K562 (cell line): ENCODE results near the gene LRIT3. TPM values are rescaled to one million over a fixed set of nuclear protein-coding genes. Genes with fewer than 3 reads are reported as not detected.

Experiments used
- ATAC-seq: fragments of 200-7000 bp; cut with Tn5 transposase; 3 replicates; pipeline ENCODE4 v1.9.1; 2020; ENCODE audit warnings: moderate library complexity
- BruUV-seq: library from RNA; stranded (reverse); fragments of 400-500 nt; replicated peaks from 2 replicates; lab custom pipeline; 2021; lab: Mats Ljungman, UMichigan
- CTCF ChIA-PET: fragments of 300-600 bp; formaldehyde crosslinking; extraction: SDS; loops from one replicate; lab custom pipeline; 2021; ENCODE audit warnings: low intra/inter-chr PET ratio; lab: Yijun Ruan, JAX
- POLR2A ChIA-PET: fragments of 300-600, 350-650 bp; sonication (Branson Sonifier 250); formaldehyde crosslinking; extraction: SDS; loops from one replicate; lab custom pipeline; 2021; ENCODE audit warnings: antibody characterized with exemption, inconsistent platforms; lab: Yijun Ruan, JAX
- DNase-seq, 4 experiments: peaks; one replicate each; pipeline versions ENCODE4 v3.0.0 to v3.0.0-alpha.2; 2011 to 2018; ENCODE audit warnings: low spot score in 3 of 4, mixed read lengths in 3 of 4; ENCODE audit errors: extremely low read depth in 1 of 4
- FAIRE-seq: peaks from 2 replicates; lab custom pipeline; 2011; peaks lifted over from hg19 to GRCh38; lab: Jason Lieb, UNC
- H2AFZ ChIP-seq: 2 replicates; pipeline ENCODE4 v1.6.0; 2011; ENCODE audit warnings: low read depth, low read length, control low read depth, inconsistent platforms
- H3K27ac ChIP-seq: fragments of 200-600 bp; 3 replicates; pipeline ENCODE4 v1.8.0; 2011; ENCODE audit warnings: low read depth, mild to moderate bottlenecking, control low read depth, inconsistent platforms, low read length, moderate library complexity, mixed read lengths; ENCODE audit errors: extremely low read depth
- H3K27me3 ChIP-seq, 2 experiments: fragments of 300-600 bp in 1 of 2; 2 replicates in 1 of 2; 3 replicates in 1 of 2; pipeline versions ENCODE4 v1.6.0 to v1.8.0; 2011; ENCODE audit warnings: inconsistent platforms in 2 of 2, low read length in 2 of 2, mild to moderate bottlenecking in 1 of 2, mixed read lengths in 1 of 2, moderate library complexity in 1 of 2; ENCODE audit not compliant: control insufficient read depth in 2 of 2, insufficient read depth in 2 of 2
- H3K36me3 ChIP-seq: fragments of 300-600 bp; 3 replicates; pipeline ENCODE4 v1.8.0; 2011; ENCODE audit warnings: mild to moderate bottlenecking, low read length, inconsistent platforms; ENCODE audit not compliant: control insufficient read depth, insufficient read depth
- H3K4me1 ChIP-seq, 2 experiments: fragments of 200-600 bp in 1 of 2; replicated peaks in 1 of 2; 2 replicates in 1 of 2; 3 replicates in 1 of 2; pipeline versions ENCODE4 v1.5.1 to v1.8.0; 2011; ENCODE audit warnings: inconsistent platforms in 2 of 2, low read length in 2 of 2, mild to moderate bottlenecking in 1 of 2, mixed read lengths in 1 of 2, moderate library complexity in 1 of 2; ENCODE audit not compliant: control insufficient read depth in 2 of 2, insufficient read depth in 2 of 2
- H3K4me2 ChIP-seq: 2 replicates; pipeline ENCODE4 v1.6.1; 2011; ENCODE audit warnings: low read length, control low read depth, inconsistent platforms, mixed read lengths; ENCODE audit not compliant: insufficient read depth
- H3K4me3 ChIP-seq: fragments of 200-600 bp; sonication (generic), shearing (Covaris generic); 2 replicates; pipeline ENCODE4 v1.5.1; 2016; ENCODE audit warnings: control low read depth, inconsistent platforms
- H3K79me2 ChIP-seq: fragments of 200-600 bp; 3 replicates; pipeline ENCODE4 v1.8.0; 2011; ENCODE audit warnings: low read length, inconsistent platforms; ENCODE audit not compliant: control insufficient read depth, insufficient read depth
- H3K9ac ChIP-seq, 2 experiments: 2 replicates each; pipeline versions ENCODE4 v1.6.0 to v1.6.1; 2011; ENCODE audit warnings: low read depth in 2 of 2, low read length in 2 of 2, control low read depth in 1 of 2, inconsistent platforms in 1 of 2, mild to moderate bottlenecking in 1 of 2, mixed read lengths in 1 of 2; ENCODE audit not compliant: insufficient read depth in 1 of 2
- H3K9me1 ChIP-seq: one replicate; pipeline ENCODE4 v1.6.0; 2011; ENCODE audit warnings: inconsistent platforms, mild to moderate bottlenecking, low read length, moderate library complexity; ENCODE audit not compliant: control insufficient read depth, insufficient read depth
- H3K9me3 ChIP-seq: replicated peaks from 2 replicates; pipeline ENCODE4 v1.5.1; 2011; ENCODE audit warnings: low read depth, low read length, inconsistent platforms; ENCODE audit not compliant: control insufficient read depth, insufficient read depth
- H4K20me1 ChIP-seq: replicated peaks from 2 replicates; pipeline ENCODE4 v1.6.1; 2011; ENCODE audit warnings: low read length, inconsistent platforms, mixed read lengths; ENCODE audit not compliant: control insufficient read depth, insufficient read depth
- CTCFL ChIP-seq: IDR thresholded peaks from 2 replicates; pipeline ENCODE4 v1.6.1; 2011; ENCODE audit warnings: borderline replicate concordance, low read depth, mild to moderate bottlenecking, moderate library complexity, low read length; ENCODE audit not compliant: insufficient read depth, poor library complexity, severe bottlenecking
- E2F4 ChIP-seq: sonication (generic); formaldehyde crosslinking; IDR thresholded peaks from 2 replicates; pipeline ENCODE4 v1.8.0; 2022; ENCODE audit warnings: mild to moderate bottlenecking, low read depth, missing genetic modification reagents
- FOXJ2 ChIP-seq: fragments of 200-800 bp; sonication (Bioruptor generic); IDR thresholded peaks from 2 replicates; pipeline ENCODE4 v1.6.1; 2016; ENCODE audit warnings: missing genetic modification characterization, missing compliant biosample characterization
- IFI16 ChIP-seq: fragments of 250-450 bp; sonication (Bioruptor Pico); IDR thresholded peaks from 2 replicates; pipeline ENCODE4 v2.1.2; 2022; ENCODE audit warnings: mild to moderate bottlenecking, inconsistent platforms
- MXI1 ChIP-seq: IDR thresholded peaks from 2 replicates; pipeline ENCODE4 v1.6.1; 2011; ENCODE audit warnings: low read depth, mild to moderate bottlenecking, improper control_type of control experiment, low read length
- NCOA1 ChIP-seq: fragments of 450-650 bp; IDR thresholded peaks from 2 replicates; pipeline ENCODE4 v1.6.1; 2016; ENCODE audit warnings: low read depth
- NFXL1 ChIP-seq: fragments of 450-650 bp; formaldehyde crosslinking; IDR thresholded peaks from 2 replicates; pipeline ENCODE4 v1.4.0; 2021; ENCODE audit warnings: mild to moderate bottlenecking
- PBX2 ChIP-seq, 2 experiments: IDR thresholded peaks in 1 of 2; conservative IDR thresholded peaks in 1 of 2; 2 replicates each; pipeline ENCODE4 v1.6.1; 2016; ENCODE audit warnings: low read depth in 2 of 2, mild to moderate bottlenecking in 1 of 2, missing compliant biosample characterization in 1 of 2, missing genetic modification characterization in 1 of 2, moderate library complexity in 1 of 2
- TFAP4 ChIP-seq: sonication (generic); formaldehyde crosslinking; IDR thresholded peaks from 2 replicates; pipeline ENCODE4 v1.8.0; 2022; ENCODE audit warnings: missing genetic modification reagents, mild to moderate bottlenecking, moderate library complexity, borderline replicate concordance
- XRCC3 ChIP-seq: fragments of 450-650 bp; IDR thresholded peaks from 2 replicates; pipeline ENCODE4 v1.6.1; 2017; ENCODE audit warnings: mild to moderate bottlenecking, moderate library complexity
- ZNF121 ChIP-seq: sonication (generic); formaldehyde crosslinking; conservative IDR thresholded peaks from 2 replicates; pipeline ENCODE4 v1.8.0; 2022; ENCODE audit warnings: missing genetic modification reagents
- ZNF165 ChIP-seq: fragments of 250-450 bp; sonication (Bioruptor Pico); IDR thresholded peaks from 2 replicates; pipeline ENCODE4 v1.4.0; 2020; ENCODE audit warnings: borderline replicate concordance
- ZNF174 ChIP-seq: fragments of 250-450 bp; sonication (Bioruptor Pico); IDR thresholded peaks from 2 replicates; pipeline ENCODE4 v1.4.0; 2020; ENCODE audit warnings: mild to moderate bottlenecking
- ZNF764 ChIP-seq: fragments of 250-450 bp; sonication (Bioruptor Pico); IDR thresholded peaks from 2 replicates; pipeline ENCODE4 v1.4.0; 2020; ENCODE audit warnings: low read depth, mild to moderate bottlenecking, moderate library complexity
- WGBS: fragments of 100-300 bp; shearing (Covaris generic); methylation state at CpG from one replicate; pipeline ENCODE4 v1.1.6; 2016; ENCODE audit warnings: low coverage, mixed read lengths; ENCODE audit not compliant: insufficient coverage; ENCODE audit errors: missing lambda C conversion rate; 5-methylcytosine and 5-hydroxymethylcytosine counted together
- in situ Hi-C: fragments of 300-500 bp; cut with MboI; formaldehyde crosslinking; loops from 4 replicates; pipeline ENCODE4 v1.15.0; 2018; ENCODE audit warnings: inconsistent platforms, mixed read lengths
- intact Hi-C: fragments of 100-400 bp; cut with micrococcal nuclease; formaldehyde crosslinking; loops from 2 replicates; pipeline ENCODE4 v1.14.2; 2022
- polyA plus RNA-seq, 8 experiments: library from polyadenylated mRNA; depleted of rRNA in 4 of 8; stranded (reverse) in 5 of 8; unstranded in 3 of 8; fragments of >200 nt; fragmentation: Nextera tagmentation in 2 of 8; fragmentation: Illumina TruSeq in 1 of 8; extraction: Ambion mirVana in 2 of 8; extraction: Trizol in 1 of 8; gene quantifications; 2 replicates each; pipeline versions ENCODE4 v1.2.1 to v1.2.3, GENCODE V29; 2011 to 2014; ENCODE audit warnings: inconsistent platforms in 1 of 8, missing spikeins in 1 of 8
- total RNA-seq, 7 experiments: library from RNA; depleted of rRNA in 6 of 7; stranded (reverse); fragments of >200 nt in 6 of 7; fragmentation: Illumina TruSeq in 2 of 7; extraction: Trizol in 2 of 7; gene quantifications; 2 replicates each; pipeline versions ENCODE4 v1.2.1 to v1.2.3, GENCODE V29; 2011 to 2021; ENCODE audit warnings: low replicate concordance in 1 of 7

The LRIT3 gene
- total and polyA plus RNA-seq, 9 of the 15 experiments (the other 6 are each of a cell fraction or from before 2014, with no cell fraction given) = 0.04 to 0.10 (median 0.04) TPM; not detected in 4

- CTCF ChIA-PET = interaction anchor here (0.8 to 1.7 kb wide), 4 partner anchors 96 to 377 kb away, joined by 3 to 7 read pairs (median 4); partner anchors contain the start of gene CASP6
- Histone ChIP-seq H3K9ac (no peak overlapping the region), H3K36me3 (no peaks in the 10 kb centered on the region), H3K9me3 (no peaks in the 10 kb centered on the region), H3K27ac (no peak overlapping the region), H3K27me3 (no peaks in the 10 kb centered on the region), H3K4me2 (no peak overlapping the region), H3K4me1 (no peaks in the 10 kb centered on the region; a peak in 3 of 5 replicates), H4K20me1 (no peaks in the 10 kb centered on the region), H3K9me1 (no peaks in the 10 kb centered on the region), H3K79me2 (no peaks in the 10 kb centered on the region), H3K4me3 (no peak overlapping the region), H2AFZ (no peak overlapping the region)
- intact Hi-C loops = loop anchor here (5.0 kb wide), 1 partner anchor 377 kb away; no protein-coding TSS in a partner anchor
- POLR2A ChIA-PET = interaction anchor here (1.0 kb wide), 1 partner anchor 8 kb away, joined by 3 read pairs; no protein-coding TSS in a partner anchor
- FAIRE-seq (peak; percentile 75), DNase-seq (peak in 2 of 4 experiments; percentile 29 to 57), ATAC-seq (peak; percentile 85)
- in situ Hi-C loops = no loop called here
- BruUV-seq = no TSS peak
- 0% methylated on average over 4 of the region's 4 CpGs for WGBS
- TF ChIP-seq E2F4 (CRISPR knock-in tag) (no peak), XRCC3 (no peak), ZNF165 (no peak), ZNF764 (CRISPR knock-in tag) (no peak), FOXJ2 (tag) (no peak), NCOA1 (no peak), TFAP4 (CRISPR knock-in tag) (peak; percentile 45; the same call in 1 of the 2 replicates), PBX2 (CRISPR knock-in tag; IDR thresholded peaks at IDR 0.05; ENCODE audit: low read depth) (no peak), PBX2 (tag; conservative IDR thresholded peaks at IDR 0.05; ENCODE audit: low read depth) (peak; percentile 75), IFI16 (CRISPR knock-in tag) (no peak), ZNF121 (CRISPR knock-in tag) (peak; percentile 40; the same call in 1 of the 2 replicates), ZNF174 (CRISPR knock-in tag) (no peak), NFXL1 (CRISPR knock-in tag) (no peak), MXI1 (no peak), CTCFL (no peak)
Measured at GRCh38 chr4:109803924-109804571, 43.9 kb upstream of the LRIT3 start.
